Fibroblast of skin of abdomen (primary cell): ENCODE measurements around the gene AP1S2.
A peak's percentile ranks its signal among the peaks of the same experiment; 100 is the strongest.

Experiments used
- DNase-seq: peaks from one replicate; pipeline ENCODE4 v3.0.0-alpha.2; 2013

AP1S2 gene

DNA sequence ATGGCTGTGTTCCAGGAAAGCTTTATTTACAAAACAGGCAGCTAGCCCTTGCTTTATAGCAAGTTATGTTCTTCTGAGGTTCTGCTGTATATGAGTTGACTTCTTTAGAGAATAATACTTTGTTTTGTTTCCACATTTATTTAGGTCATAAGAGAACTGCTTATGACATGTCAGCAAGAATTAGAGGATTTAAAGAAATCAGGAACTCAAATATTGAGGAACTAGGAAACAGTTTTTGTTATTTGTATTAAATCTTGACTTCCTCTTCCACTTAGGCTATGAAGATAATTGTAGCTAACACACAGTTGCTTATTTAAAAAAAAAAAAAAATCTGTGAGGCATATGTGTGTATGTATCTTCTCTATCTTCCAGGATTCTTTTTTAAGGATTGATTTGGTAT, 50.0 kb downstream of the AP1S2 start:
- no peak for DNase-seq

DNA sequence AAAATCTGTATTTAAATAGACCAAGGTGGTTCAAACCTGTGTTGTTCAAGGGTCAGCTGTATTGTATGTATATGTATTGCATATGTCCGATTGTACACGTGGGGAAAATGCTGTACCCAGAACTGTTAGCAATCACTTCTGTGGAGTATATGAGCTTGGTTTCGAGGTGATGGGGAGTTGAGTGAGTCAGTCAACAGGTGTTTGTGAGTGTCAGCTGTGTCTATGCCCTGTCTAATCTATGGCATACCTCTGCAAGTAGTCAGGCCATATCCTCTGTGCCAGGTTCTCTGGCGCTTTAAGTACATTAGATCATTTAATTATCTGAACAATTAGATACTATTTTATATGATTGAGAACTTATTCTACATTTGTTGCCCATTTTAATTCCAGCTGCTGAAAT, 56.9 kb downstream of the AP1S2 start:
- DNase-seq: no peak

DNA sequence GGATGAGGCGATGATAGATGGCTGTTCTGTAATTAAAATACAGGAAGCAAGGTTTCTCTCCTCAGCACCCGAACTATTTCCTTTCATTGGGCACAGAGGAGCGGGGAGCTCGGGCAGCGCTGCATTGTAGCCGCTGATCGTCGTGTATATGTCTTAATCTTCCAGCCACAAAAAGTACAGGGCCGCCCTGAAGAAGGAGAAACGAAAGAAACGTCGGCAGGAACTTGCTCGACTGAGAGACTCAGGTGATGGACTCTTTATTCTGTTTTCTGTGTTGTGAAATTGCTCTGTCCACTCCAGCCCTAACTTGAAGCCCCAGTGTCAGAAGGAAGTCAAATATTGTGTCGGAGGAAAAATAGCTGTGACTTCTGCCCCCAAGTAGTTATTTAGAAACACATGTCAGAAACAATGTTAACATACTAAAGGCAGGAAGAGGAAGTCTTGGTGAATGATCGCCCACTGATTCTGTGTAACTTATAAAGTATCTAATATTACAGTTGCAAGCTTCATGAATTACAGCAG, 63.8 kb downstream of the AP1S2 start:
- DNase-seq: no peak

DNA sequence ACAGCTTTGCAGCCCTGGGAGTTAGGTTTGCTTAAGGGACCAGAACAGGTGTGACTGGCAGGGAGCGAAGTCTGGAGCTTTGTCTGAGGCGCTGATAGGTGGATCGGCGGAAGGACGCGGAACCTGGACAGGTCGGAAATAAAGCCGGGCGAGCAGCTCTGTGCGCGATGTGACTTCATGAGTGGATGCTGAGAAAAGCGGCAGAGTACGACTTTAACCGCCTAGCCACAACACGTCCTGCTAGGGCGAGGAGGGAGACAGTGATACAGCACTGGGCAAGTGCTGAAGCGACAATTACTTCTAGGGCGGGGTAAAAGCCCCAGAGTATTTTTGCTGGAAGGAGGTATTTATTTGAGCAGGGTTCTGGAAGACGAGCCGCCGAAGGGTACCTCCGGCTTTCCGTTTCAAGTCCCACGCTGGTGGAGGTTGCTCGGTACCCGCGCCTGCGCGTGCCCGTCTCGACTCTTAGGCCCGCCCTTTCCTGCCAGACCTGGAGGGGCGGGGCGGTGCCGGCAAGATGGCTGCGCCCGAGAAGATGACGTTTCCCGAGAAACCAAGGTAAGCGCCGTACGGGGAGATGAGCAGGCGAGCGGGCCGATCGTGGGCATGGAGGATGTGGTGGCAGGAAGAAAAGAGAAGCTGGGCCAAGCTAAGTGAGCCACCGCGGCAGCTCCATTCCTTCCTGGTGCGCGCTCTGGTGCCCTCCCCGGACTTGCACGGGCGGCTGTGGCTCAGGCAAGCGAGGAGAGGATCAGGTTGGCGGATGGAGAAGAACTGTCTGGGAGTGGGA, 64.4 kb downstream of the AP1S2 start, which contains the start of gene ZRSR2:
Gene ZRSR2, plus strand, starts transcription at position 506 of the 790 bp plus-strand sequence. Its CDS starts 12 bp downstream, at position 518.
- peak; percentile 64 for DNase-seq

DNA sequence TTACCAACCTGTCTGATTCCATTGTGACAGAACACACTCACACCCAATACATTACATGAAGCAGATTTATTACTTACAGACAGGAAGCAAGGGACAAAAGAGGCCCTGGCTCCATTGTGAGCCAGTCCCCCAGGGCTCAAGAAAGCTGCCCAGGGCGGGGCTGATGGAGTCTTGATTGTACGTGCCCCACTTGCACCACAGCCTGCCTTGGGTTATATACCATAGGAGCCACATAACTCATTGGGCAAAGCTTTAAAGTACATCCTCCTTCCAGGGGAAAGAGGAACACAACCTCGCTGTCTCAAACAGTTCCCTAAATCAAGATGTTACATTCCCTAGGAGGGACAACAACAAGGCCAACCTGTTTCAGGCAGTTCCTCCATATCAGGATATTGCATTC, 67.7 kb downstream of the AP1S2 start:
- no peak for DNase-seq

DNA sequence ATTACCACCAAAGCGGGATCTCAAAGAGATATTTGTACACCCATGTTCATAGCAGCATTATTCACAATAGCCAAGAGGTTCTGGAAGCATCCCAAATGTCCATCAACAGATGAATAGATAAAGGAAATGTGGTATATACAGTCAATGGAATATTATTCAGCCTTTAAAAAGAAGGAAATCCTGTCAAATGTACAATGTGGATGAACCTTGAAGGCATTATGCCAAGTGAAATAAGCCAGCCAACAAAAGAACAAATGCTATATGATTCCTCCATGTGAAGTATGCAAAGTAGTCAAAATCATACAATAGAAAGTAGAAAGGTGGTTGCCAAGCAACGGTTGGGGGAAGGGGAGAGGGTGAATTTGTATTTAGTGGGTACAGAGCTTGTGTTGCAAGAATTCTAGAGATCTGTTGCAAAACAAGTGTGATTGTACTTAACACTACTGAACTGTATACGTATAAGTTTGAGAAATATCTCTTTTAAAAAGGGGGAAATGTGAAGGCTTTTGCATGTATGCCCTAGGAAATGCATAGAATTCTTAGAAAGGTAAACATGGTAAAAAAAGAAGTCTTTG, 69.3 kb downstream of the AP1S2 start:
- no peak for DNase-seq

DNA sequence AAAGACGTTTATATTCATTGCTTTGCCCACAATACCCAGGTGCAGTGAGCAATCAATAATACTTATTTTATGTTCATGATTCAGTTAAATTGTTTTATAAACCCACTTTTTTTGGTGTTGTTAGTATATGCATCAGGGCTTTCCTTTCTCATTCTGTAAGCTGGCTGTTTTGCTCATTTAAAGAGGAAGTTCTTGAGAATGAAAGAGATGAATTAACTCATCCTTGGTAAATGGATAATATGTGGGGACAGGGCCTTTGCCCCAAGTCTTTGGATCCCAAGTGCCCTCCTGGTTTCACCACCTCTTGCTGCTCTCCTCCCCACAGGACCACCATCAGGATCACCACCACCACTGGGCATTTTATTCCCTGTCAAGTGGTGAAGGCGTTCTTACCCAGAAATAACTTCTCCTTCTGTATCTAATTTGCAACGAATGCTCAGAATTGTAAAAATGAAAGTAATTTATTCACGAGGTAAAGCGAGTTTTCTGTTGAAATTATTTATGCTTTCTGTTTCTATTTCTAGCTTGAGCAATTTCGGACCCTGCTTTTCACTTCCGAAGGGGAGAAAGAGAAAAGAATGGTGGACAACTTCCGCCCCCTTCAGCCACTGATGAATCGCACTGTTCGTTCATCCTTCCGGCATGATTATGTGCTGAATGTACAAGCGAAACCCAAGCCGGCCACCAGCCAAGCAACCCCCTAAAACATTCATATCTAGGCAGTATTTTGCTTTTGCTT, 72.5 kb downstream of the AP1S2 start:
- no peak for DNase-seq
